H9 (cell line): ENCODE data around the gene PBOV1. TPM values are rescaled to one million over a fixed set of nuclear protein-coding genes. Genes with fewer than 3 reads are reported as not detected.

Source experiments
- DNase-seq: peaks from one replicate; pipeline ENCODE4 v3.0.0-alpha.2; 2017
- H2AFZ ChIP-seq: one replicate; pipeline ENCODE4 v1.6.1; 2013; ENCODE audit warnings: mild to moderate bottlenecking, low read length, control low read depth, moderate library complexity
- H2AK5ac ChIP-seq: 2 replicates; pipeline ENCODE4 v1.6.1; 2013; ENCODE audit warnings: low read length, control low read depth, mixed read lengths; ENCODE audit not compliant: insufficient read length
- H2BK120ac ChIP-seq: one replicate; pipeline ENCODE4 v1.6.1; 2013; ENCODE audit warnings: low read depth, mild to moderate bottlenecking, low read length, control low read depth, inconsistent platforms; ENCODE audit not compliant: poor library complexity, severe bottlenecking
- H2BK12ac ChIP-seq: 2 replicates; pipeline ENCODE4 v1.6.1; 2013; ENCODE audit warnings: low read length, control low read depth, mixed read lengths, low read depth; ENCODE audit not compliant: insufficient read length
- H2BK15ac ChIP-seq: 2 replicates; pipeline ENCODE4 v1.6.1; 2013; ENCODE audit warnings: low read depth, low read length, control low read depth
- H2BK20ac ChIP-seq: one replicate; pipeline ENCODE4 v1.6.1; 2013; ENCODE audit warnings: low read depth, mild to moderate bottlenecking, low read length, control low read depth, inconsistent platforms; ENCODE audit not compliant: poor library complexity, severe bottlenecking
- H2BK5ac ChIP-seq: 2 replicates; pipeline ENCODE4 v1.6.1; 2013; ENCODE audit warnings: low read length, control low read depth, mixed read lengths; ENCODE audit not compliant: insufficient read length
- H3K14ac ChIP-seq: 2 replicates; pipeline ENCODE4 v1.6.1; 2013; ENCODE audit warnings: low read length, control low read depth; ENCODE audit not compliant: insufficient read depth
- H3K18ac ChIP-seq: 2 replicates; pipeline ENCODE4 v1.6.1; 2013; ENCODE audit warnings: low read depth, mild to moderate bottlenecking, mixed read lengths, low read length, control low read depth; ENCODE audit not compliant: insufficient read length
- H3K23ac ChIP-seq: 2 replicates; pipeline ENCODE4 v1.6.1; 2013; ENCODE audit warnings: low read length, control low read depth, mixed read lengths, low read depth; ENCODE audit not compliant: insufficient read length
- H3K23me2 ChIP-seq: 2 replicates; pipeline ENCODE4 v1.6.1; 2013; ENCODE audit warnings: low read depth, mild to moderate bottlenecking, mixed read lengths, low read length, control low read depth; ENCODE audit not compliant: insufficient read length, poor library complexity, severe bottlenecking
- H3K27ac ChIP-seq: 2 replicates; pipeline ENCODE4 v1.5.1; 2013; ENCODE audit warnings: low read length, control low read depth, mixed read lengths, low read depth; ENCODE audit not compliant: insufficient read length
- H3K27me3 ChIP-seq: 2 replicates; pipeline ENCODE4 v1.6.1; 2013; ENCODE audit warnings: low read length, control low read depth, inconsistent platforms; ENCODE audit not compliant: insufficient read depth
- H3K4ac ChIP-seq: 2 replicates; pipeline ENCODE4 v1.6.1; 2013; ENCODE audit warnings: low read depth, mild to moderate bottlenecking, control low read depth, inconsistent platforms, low read length, moderate library complexity
- H3K4me1 ChIP-seq: 2 replicates; pipeline ENCODE4 v1.6.1; 2013; ENCODE audit warnings: low read length, control low read depth, inconsistent platforms; ENCODE audit not compliant: insufficient read depth
- H3K4me2 ChIP-seq: 2 replicates; pipeline ENCODE4 v1.6.1; 2013; ENCODE audit warnings: low read length, control low read depth, mixed read lengths; ENCODE audit not compliant: insufficient read length, insufficient read depth
- H3K56ac ChIP-seq: 2 replicates; pipeline ENCODE4 v1.6.1; 2013; ENCODE audit warnings: low read depth, mild to moderate bottlenecking, mixed read lengths, low read length, control low read depth; ENCODE audit not compliant: insufficient read length
- H3K79me1 ChIP-seq: 2 replicates; pipeline ENCODE4 v1.6.1; 2013; ENCODE audit warnings: low read depth, mild to moderate bottlenecking, moderate library complexity, low read length, control low read depth, inconsistent platforms; ENCODE audit not compliant: insufficient read depth, poor library complexity, severe bottlenecking
- H3K79me2 ChIP-seq: 2 replicates; pipeline ENCODE4 v1.6.1; 2013; ENCODE audit warnings: low read length, control low read depth, inconsistent platforms; ENCODE audit not compliant: insufficient read depth
- H3K9ac ChIP-seq: 2 replicates; pipeline ENCODE4 v1.6.1; 2013; ENCODE audit warnings: low read length, control low read depth, mixed read lengths; ENCODE audit not compliant: insufficient read length; ENCODE audit errors: extremely low read depth
- H3K9me3 ChIP-seq: one replicate; pipeline ENCODE4 v1.6.1; 2013; ENCODE audit warnings: low read depth, low read length, inconsistent platforms; ENCODE audit not compliant: control insufficient read depth
- H3T11ph ChIP-seq: one replicate; pipeline ENCODE4 v1.6.1; 2013; ENCODE audit warnings: mild to moderate bottlenecking, low read length, control low read depth, inconsistent platforms
- H4K20me1 ChIP-seq: one replicate; pipeline ENCODE4 v1.6.1; 2013; ENCODE audit not compliant: control insufficient read depth, insufficient read length, insufficient read depth
- H4K5ac ChIP-seq: 2 replicates; pipeline ENCODE4 v1.6.1; 2013; ENCODE audit warnings: low read depth, mild to moderate bottlenecking, mixed read lengths, low read length, control low read depth; ENCODE audit not compliant: insufficient read length
- H4K8ac ChIP-seq: replicated peaks from 2 replicates; pipeline ENCODE4 v1.6.1; 2013; ENCODE audit warnings: low read length, control low read depth, mixed read lengths, low read depth; ENCODE audit not compliant: insufficient read length
- H4K91ac ChIP-seq: 2 replicates; pipeline ENCODE4 v1.6.1; 2013; ENCODE audit warnings: low read depth, mild to moderate bottlenecking, moderate library complexity, mixed read lengths, low read length, control low read depth; ENCODE audit not compliant: insufficient read length
- H3K27ac Mint-ChIP-seq, 3 experiments: 2 replicates in 2 of 3; 3 replicates in 1 of 3; pipeline ENCODE4 v1.8.0; 2020 to 2021; ENCODE audit warnings: mixed read lengths in 3 of 3, mild to moderate bottlenecking in 1 of 3, moderate library complexity in 1 of 3
- H3K27me3 Mint-ChIP-seq: 2 replicates; pipeline ENCODE4 v1.8.0; 2021; ENCODE audit warnings: low read depth, mild to moderate bottlenecking, moderate library complexity, mixed read lengths
- H3K36me3 Mint-ChIP-seq, 3 experiments: 2 replicates in 2 of 3; 3 replicates in 1 of 3; pipeline ENCODE4 v1.8.0; 2020 to 2021; ENCODE audit warnings: low read depth in 3 of 3, mixed read lengths in 3 of 3; ENCODE audit not compliant: insufficient read depth in 1 of 3
- H3K4me1 Mint-ChIP-seq, 2 experiments: 2 replicates each; pipeline ENCODE4 v1.8.0; 2020; ENCODE audit warnings: mixed read lengths in 2 of 2
- H3K4me3 Mint-ChIP-seq, 2 experiments: 2 replicates in 1 of 2; 3 replicates in 1 of 2; pipeline ENCODE4 v1.8.0; 2020 to 2021; ENCODE audit warnings: mild to moderate bottlenecking in 2 of 2, mixed read lengths in 2 of 2, moderate library complexity in 1 of 2
- H3K9me3 Mint-ChIP-seq, 2 experiments: 2 replicates in 1 of 2; 3 replicates in 1 of 2; pipeline ENCODE4 v1.8.0; 2020; ENCODE audit warnings: mild to moderate bottlenecking in 2 of 2, mixed read lengths in 2 of 2, moderate library complexity in 1 of 2
- CTCF ChIP-seq: fragments of 200-600 bp; sonication (generic); conservative IDR thresholded peaks from 3 replicates; pipeline ENCODE4 v1.8.0; 2021; ENCODE audit warnings: antibody characterized with exemption, mild to moderate bottlenecking
- total RNA-seq: library from RNA; stranded (reverse); gene quantifications from 2 replicates; pipeline ENCODE4 v1.2.1, GENCODE V29; 2021

PBOV1 gene
- total RNA-seq, 1 experiment from 2014 or later = not detected

GRCh38 chr6:138264372-138264880, 46.1 kb upstream of the PBOV1 start:
- H3K27me3 Mint-ChIP-seq = no peaks in the 10 kb centered on the region
- Histone ChIP-seq H3K27ac (no peak overlapping the region), H2BK15ac (no peak overlapping the region), H2BK120ac (no peak overlapping the region), H3K27me3 (no peaks in the 10 kb centered on the region), H3K56ac (no peak overlapping the region), H4K20me1 (no peaks in the 10 kb centered on the region), H3K14ac (no peak overlapping the region), H2AK5ac (no peak overlapping the region), H3K23me2 (no peaks in the 10 kb centered on the region), H3T11ph (no peak overlapping the region), H3K79me2 (no peaks in the 10 kb centered on the region), H2BK12ac (no peak overlapping the region), H3K79me1 (no peaks in the 10 kb centered on the region), H3K4ac (no peak overlapping the region), H4K91ac (no peak overlapping the region), H3K9me3 (no peaks in the 10 kb centered on the region), H3K4me2 (no peak overlapping the region), H2AFZ (no peak overlapping the region), H3K23ac (no peak overlapping the region), H4K5ac (no peak overlapping the region), H3K18ac (no peak overlapping the region), H3K9ac (no peak overlapping the region), H4K8ac (no peak overlapping the region), H3K4me1 (no peaks in the 10 kb centered on the region), H2BK20ac (no peak overlapping the region), H2BK5ac (no peak overlapping the region)
- no peak for DNase-seq
- peaks cover 10 to 20% (median 19%) of the 10 kb centered on the region in 3 experiments; a peak in 6 of 7 replicates for H3K36me3 Mint-ChIP-seq
- H3K4me1 Mint-ChIP-seq = 0 out of 4 replicates have a peak, but pooled peaks cover 0 to 2% of the 10 kb centered on the region in 2 experiments
- H3K27ac Mint-ChIP-seq = no peak overlapping the region
- no peak overlapping the region for H3K4me3 Mint-ChIP-seq
- TF ChIP-seq CTCF = no peak
- H3K9me3 Mint-ChIP-seq = no peaks in the 10 kb centered on the region
